Adrenal gland (tissue), 12 donors: ENCODE measurements around the gene WDR53. TPM values are rescaled to one million over a fixed set of nuclear protein-coding genes. Genes with fewer than 3 reads are reported as not detected.
"Not testable (repeated sequence)": the region's sequence is repeated elsewhere in the genome, so short reads cannot be mapped to it uniquely, and the experiment has no call there.

Source experiments
- DNase-seq, 7 donors: peaks; one replicate each; pipeline ENCODE4 v3.0.0-alpha.2; 2019 to 2020
- H3K27ac ChIP-seq, 5 donors: fragments of 200-600 bp; sonication (generic) in 4 of 5; 1 replicate in 3 of 5; 2 replicates in 2 of 5; pipeline versions ENCODE4 v1.5.1 to v1.8.0; 2016 to 2020; ENCODE audit warnings: mild to moderate bottlenecking in 1 of 5
- H3K27me3 ChIP-seq: fragments of 200-600 bp; 2 replicates; pipeline ENCODE4 v1.8.0; 2021
- H3K36me3 ChIP-seq, 2 donors: fragments of 200-600 bp; replicated peaks in 1 of 2; 1 replicate in 1 of 2; 2 replicates in 1 of 2; pipeline versions ENCODE4 v1.5.1 to v1.8.0; 2018 to 2022
- H3K4me1 ChIP-seq, 2 donors: fragments of 200-600 bp; replicated peaks in 1 of 2; 1 replicate in 1 of 2; 2 replicates in 1 of 2; pipeline versions ENCODE4 v1.5.1 to v1.8.0; 2018 to 2021
- H3K4me3 ChIP-seq, 4 donors: fragments of 200-600 bp; sonication (generic) in 3 of 4; one replicate each; pipeline ENCODE4 v1.5.1; 2016 to 2018
- H3K9me3 ChIP-seq, 3 donors: fragments of 200-600 bp; sonication (generic) in 1 of 3; replicated peaks in 1 of 3; 1 replicate in 2 of 3; 2 replicates in 1 of 3; pipeline versions ENCODE4 v1.5.1 to v1.8.0; 2016 to 2021
- CTCF ChIP-seq, 6 experiments: fragments of 450-650 bp in 4 of 6; fragments of 200-600 bp in 2 of 6; sonication (generic) in 1 of 6; IDR thresholded peaks; 1 replicate in 5 of 6; 2 replicates in 1 of 6; pipeline versions ENCODE4 v1.5.1 to v1.8.0; 2016 to 2021; ENCODE audit warnings: antibody characterized with exemption in 6 of 6, mild to moderate bottlenecking in 2 of 6, moderate library complexity in 1 of 6
- POLR2A ChIP-seq, 2 donors: fragments of 450-650 bp; IDR thresholded peaks; one replicate each; pipeline ENCODE4 v1.6.1; 2017; ENCODE audit warnings: antibody characterized with exemption in 2 of 2, mild to moderate bottlenecking in 2 of 2, moderate library complexity in 1 of 2
- whole genome bisulfite sequencing, 4 donors: extraction: QIAGEN DNeasy Blood & Tissue Kit in 2 of 4; methylation state at CpG; one replicate each; pipeline versions ENCODE4 v1.1.5 to v1.1.7; 2013 to 2017; 5-methylcytosine and 5-hydroxymethylcytosine counted together
- intact Hi-C, 2 donors: fragments of 100-400 bp; cut with DNase I; formaldehyde crosslinking; loops; one replicate each; pipeline versions ENCODE4 v1.14.1 to v1.15.0; 2022 to 2023
- polyA plus RNA-seq, 3 donors: library from polyadenylated mRNA; stranded (reverse); fragments of 200-250 nt in 2 of 3; fragments of 350-450 nt in 1 of 3; fragmentation: Illumina TruSeq in 1 of 3; extraction: RNeasy Lipid Tissue Mini Kit (QIAGEN cat#74804) in 1 of 3; gene quantifications; one replicate each; pipeline ENCODE4 v1.2.3, GENCODE V29; 2013 to 2014
- total RNA-seq, 9 donors: library from RNA; depleted of rRNA in 4 of 9; stranded (reverse); fragments of >200 nt in 4 of 9; fragments of 120-200 nt in 1 of 9; fragmentation: NEBNext Ultra II Directional in 1 of 9; extraction: Animal tissue kit (Norgen Biotek cat#: 25700) in 1 of 9; gene quantifications; one replicate each; pipeline versions ENCODE4 v1.1.0 to v1.2.4, GENCODE V29; 2013 to 2023
- donor health status: healthy with polysubstance abuse.
- donor health status: Bipolar disorder and iron deficiency.
- donor health status: DM: yes; HTN: yes; CAD: no.
- donor health status: DM: no; HTN: no; CAD: no.
- donor health status: DM: no; HTN: no; CAD: no.
- donor health status: DM: yes; HTN: yes; CAD: no.

WDR53 gene
- total and polyA plus RNA-seq, 12 donors, result 1.8 to 27.5 (median 11.1) TPM

GRCh38 chr3:196552253-196552652 is 16.1 kb downstream of the WDR53 start:
- no peaks in the 10 kb centered on the region for H3K27me3 ChIP-seq
- WGBS, 4 donors, result 95 to 97% (median 96%) methylated on average over 5 of the region's 5 CpGs

GRCh38 chr3:196550172-196550571 is 18.2 kb downstream of the WDR53 start:
- H3K9me3 ChIP-seq, H3K27me3 ChIP-seq, H3K36me3 ChIP-seq, H3K27ac ChIP-seq, H3K4me3 ChIP-seq, DNase-seq, H3K4me1 ChIP-seq, intact Hi-C loops: not testable (repeated sequence)
- 82 to 88% (median 84%) methylated on average over 3 of the region's 3 CpGs for WGBS, 4 donors

More at GRCh38 chr3:196552253-196552652, 16.1 kb downstream of the WDR53 start:
- no peak for TF ChIP-seq POLR2A (IDR thresholded peaks at IDR 0.05)
- no peak for TF ChIP-seq CTCF (IDR thresholded peaks at IDR 0.05)
- Histone ChIP-seq H3K4me3 (no peak overlapping the region), H3K27ac (no peak overlapping the region), H3K4me1 (no peaks in the 10 kb centered on the region), H3K36me3 (no peaks in the 10 kb centered on the region), H3K9me3 (peaks cover 0 to 6% (median 0%) of the 10 kb centered on the region in 3 donors)
- intact Hi-C loops, result no loop called here
- no peak for DNase-seq

DNA sequence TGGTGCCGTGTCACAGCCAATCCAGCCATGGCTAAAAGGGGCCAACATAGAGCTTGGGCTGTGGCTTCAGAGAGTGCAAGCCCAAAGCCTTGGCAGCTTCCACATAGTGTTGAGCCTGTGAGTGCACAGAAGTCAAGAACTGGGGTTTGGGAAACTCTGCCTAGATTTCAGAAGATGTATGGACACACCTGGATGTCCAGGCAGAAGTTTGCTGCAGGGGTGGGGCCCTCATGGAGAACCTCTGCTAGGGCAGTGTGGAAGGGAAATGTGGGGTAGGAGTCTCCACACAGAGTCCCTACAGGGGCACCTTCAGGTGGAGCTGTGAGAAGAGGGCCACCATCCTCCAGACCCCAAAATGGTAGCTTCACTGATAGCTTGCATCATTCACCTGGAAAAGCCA is 19.0 kb downstream of the WDR53 start:
- WGBS, 4 donors, result 97 to 100% (median 100%) methylated on average over 1 of the region's 1 CpG
- H3K4me1 ChIP-seq, H3K36me3 ChIP-seq, intact Hi-C loops, H3K9me3 ChIP-seq, H3K27ac ChIP-seq, H3K4me3 ChIP-seq, DNase-seq, H3K27me3 ChIP-seq: not testable (repeated sequence)

DNA sequence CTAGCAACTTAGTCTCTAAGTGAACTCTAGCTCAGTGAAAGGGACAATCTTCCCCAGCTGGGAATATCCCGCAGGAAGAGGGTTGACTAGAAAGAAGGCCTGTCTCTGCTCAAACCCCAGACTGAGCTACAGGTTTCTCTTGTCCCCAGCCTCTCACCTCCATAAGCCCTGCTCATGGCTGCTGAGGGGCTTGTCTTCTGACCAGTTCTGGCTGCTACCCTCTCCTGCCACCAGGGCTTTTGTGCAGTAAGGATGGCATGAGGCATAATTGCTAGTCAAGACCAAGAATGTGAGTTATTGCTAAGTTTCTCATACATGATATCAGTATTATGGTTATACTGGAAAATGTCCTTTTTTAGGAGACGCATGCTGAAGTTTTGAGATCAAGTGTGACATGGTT is 21.3 kb downstream of the WDR53 start:
- TF ChIP-seq POLR2A (IDR thresholded peaks at IDR 0.05), result no peak
- TF ChIP-seq CTCF (IDR thresholded peaks at IDR 0.05), result no peak
- H3K27me3 ChIP-seq, result no peaks in the 10 kb centered on the region
- no peak overlapping the region for H3K4me3 ChIP-seq
- no peak overlapping the region for H3K27ac ChIP-seq
- intact Hi-C loops, result no loop called here
- no peaks in the 10 kb centered on the region for H3K4me1 ChIP-seq
- 80 to 94% (median 87%) methylated on average over 2 of the region's 2 CpGs for WGBS, 4 donors
- DNase-seq, result no peak
- H3K9me3 ChIP-seq, result peaks cover 0 to 6% (median 0%) of the 10 kb centered on the region in 3 donors
- no peaks in the 10 kb centered on the region for H3K36me3 ChIP-seq

- 70 to 82% (median 80%) methylated on average over 5 of the region's 5 CpGs for WGBS, 4 donors
- no peak for TF ChIP-seq CTCF (IDR thresholded peaks at IDR 0.05)
- TF ChIP-seq POLR2A (IDR thresholded peaks at IDR 0.05), result no peak
- intact Hi-C loops, result no loop called here
These were observed 21.8 kb downstream of the WDR53 start for GRCh38 chr3:196546537-196546936.

More at GRCh38 chr3:196546537-196546936, 21.8 kb downstream of the WDR53 start:
- Histone ChIP-seq H3K36me3 (no peaks in the 10 kb centered on the region), H3K9me3 (peaks cover 0 to 6% (median 0%) of the 10 kb centered on the region in 3 donors), H3K4me3 (no peak overlapping the region), H3K27ac (no peak overlapping the region), H3K4me1 (no peaks in the 10 kb centered on the region), H3K27me3 (no peaks in the 10 kb centered on the region)
- DNase-seq, result no peak
